H1 (cell line): ENCODE measurements around the gene UBE4B. TPM values are rescaled to one million over a fixed set of nuclear protein-coding genes. Genes with fewer than 3 reads are reported as not detected.

Source experiments
- CTCF ChIA-PET: fragments of 300-600 bp; sonication (Branson Sonifier 250); formaldehyde crosslinking; loops from one replicate; lab custom pipeline; 2021; ENCODE audit not compliant: partially characterized antibody; lab: Charles Lee
- POLR2A ChIA-PET: fragments of 300-600 bp; sonication (Branson Sonifier 250); formaldehyde crosslinking; loops from one replicate; lab custom pipeline; 2021; ENCODE audit warnings: inconsistent platforms; ENCODE audit not compliant: partially characterized antibody; lab: Charles Lee
- DNase-seq, 2 experiments: peaks; one replicate each; pipeline versions ENCODE4 v3.0.0 to v3.0.0-alpha.2; 2010 to 2022; ENCODE audit warnings: low spot score in 2 of 2, low read depth in 1 of 2, mixed read lengths in 1 of 2
- FAIRE-seq: peaks from 2 replicates; lab custom pipeline; 2011; peaks lifted over from hg19 to GRCh38; lab: Jason Lieb, UNC
- H2AFZ ChIP-seq: 2 replicates; pipeline ENCODE4 v1.8.1; 2012; ENCODE audit warnings: low read length, inconsistent platforms
- H2AK5ac ChIP-seq: 2 replicates; pipeline ENCODE4 v1.6.1; 2013; ENCODE audit warnings: low read depth, low read length
- H2BK120ac ChIP-seq: replicated peaks from 2 replicates; pipeline ENCODE3; 2013; ENCODE audit warnings: low read depth, low read length, inconsistent platforms
- H2BK12ac ChIP-seq: 2 replicates; pipeline ENCODE4 v1.6.1; 2013; ENCODE audit warnings: low read depth, low read length
- H2BK15ac ChIP-seq: 2 replicates; pipeline ENCODE4 v1.6.1; 2013; ENCODE audit warnings: low read length
- H2BK20ac ChIP-seq: 2 replicates; pipeline ENCODE4 v1.6.1; 2013; ENCODE audit warnings: low read length
- H2BK5ac ChIP-seq: 2 replicates; pipeline ENCODE4 v1.6.1; 2013; ENCODE audit warnings: low read depth, low read length
- H3K14ac ChIP-seq: 2 replicates; pipeline ENCODE4 v1.6.1; 2013; ENCODE audit warnings: inconsistent platforms; ENCODE audit not compliant: insufficient read length
- H3K18ac ChIP-seq: 2 replicates; pipeline ENCODE4 v1.6.1; 2013; ENCODE audit warnings: low read length; ENCODE audit errors: extremely low read depth
- H3K23ac ChIP-seq: 2 replicates; pipeline ENCODE4 v1.6.1; 2013; ENCODE audit warnings: inconsistent platforms; ENCODE audit not compliant: insufficient read length
- H3K23me2 ChIP-seq: 2 replicates; pipeline ENCODE4 v1.6.1; 2013; ENCODE audit warnings: low read depth, low read length
- H3K27ac ChIP-seq: 2 replicates; pipeline ENCODE4 v1.6.1; 2011; ENCODE audit warnings: low read depth, low read length, inconsistent platforms
- H3K27me3 ChIP-seq, 4 experiments: replicated peaks in 1 of 4; 1 replicate in 1 of 4; 2 replicates in 3 of 4; pipeline versions ENCODE4 v1.6.1 to v1.8.1; 2011 to 2013; ENCODE audit warnings: low read length in 3 of 4, mild to moderate bottlenecking in 3 of 4, inconsistent platforms in 2 of 4, mixed read lengths in 2 of 4, moderate library complexity in 1 of 4; ENCODE audit not compliant: control insufficient read depth in 3 of 4, insufficient read depth in 3 of 4; ENCODE audit errors: extremely low read depth in 1 of 4
- H3K36me3 ChIP-seq, 4 experiments: 2 replicates each; pipeline versions ENCODE4 v1.6.1 to v1.8.1; 2011 to 2013; ENCODE audit warnings: mild to moderate bottlenecking in 4 of 4, low read length in 3 of 4, moderate library complexity in 2 of 4, control low read depth in 1 of 4, inconsistent platforms in 1 of 4; ENCODE audit not compliant: insufficient read depth in 4 of 4, control insufficient read depth in 2 of 4
- H3K4ac ChIP-seq: replicated peaks from 2 replicates; pipeline ENCODE3; 2013; ENCODE audit warnings: low read length, low read depth, mixed read lengths, inconsistent platforms; ENCODE audit not compliant: insufficient read length
- H3K4me1 ChIP-seq, 4 experiments: replicated peaks in 1 of 4; 1 replicate in 1 of 4; 2 replicates in 3 of 4; pipeline versions ENCODE4 v1.6.1 to v1.8.1; 2011 to 2013; ENCODE audit warnings: low read length in 3 of 4, inconsistent platforms in 2 of 4, mixed read lengths in 1 of 4; ENCODE audit not compliant: insufficient read depth in 4 of 4, control insufficient read depth in 3 of 4
- H3K4me2 ChIP-seq, 2 experiments: 2 replicates each; pipeline versions ENCODE4 v1.6.1 to v1.8.1; 2011 to 2013; ENCODE audit warnings: low read depth in 2 of 2, low read length in 2 of 2, control low read depth in 1 of 2, inconsistent platforms in 1 of 2, mild to moderate bottlenecking in 1 of 2; ENCODE audit not compliant: insufficient read depth in 1 of 2
- H3K4me3 ChIP-seq, 4 experiments: fragments of 200-600, 300-600 bp in 1 of 4; sonication (generic), shearing (Covaris generic), sonication (Bioruptor Twin) in 1 of 4; 2 replicates each; pipeline versions ENCODE4 v1.5.1 to v1.8.1; 2011 to 2016; ENCODE audit warnings: low read length in 4 of 4, low read depth in 3 of 4, control low read depth in 2 of 4, inconsistent platforms in 2 of 4, mild to moderate bottlenecking in 2 of 4, mixed read lengths in 1 of 4, moderate library complexity in 1 of 4; ENCODE audit not compliant: insufficient read depth in 2 of 4; ENCODE audit errors: extremely low read depth in 1 of 4
- H3K56ac ChIP-seq: replicated peaks from 2 replicates; pipeline ENCODE3; 2013; ENCODE audit warnings: low read depth, mild to moderate bottlenecking, mixed read lengths, low read length, inconsistent platforms; ENCODE audit not compliant: insufficient read length
- H3K79me1 ChIP-seq: 2 replicates; pipeline ENCODE4 v1.6.1; 2013; ENCODE audit warnings: low read depth, low read length, control low read depth
- H3K79me2 ChIP-seq, 2 experiments: 2 replicates each; pipeline versions ENCODE4 v1.6.1 to v1.8.1; 2012 to 2013; ENCODE audit warnings: low read length in 2 of 2, mild to moderate bottlenecking in 2 of 2, inconsistent platforms in 1 of 2; ENCODE audit not compliant: insufficient read depth in 2 of 2, control insufficient read depth in 1 of 2
- H3K9ac ChIP-seq, 4 experiments: replicated peaks in 1 of 4; 1 replicate in 1 of 4; 2 replicates in 3 of 4; pipeline versions ENCODE4 v1.6.1 to v1.8.1; 2011 to 2013; ENCODE audit warnings: low read depth in 3 of 4, low read length in 3 of 4, control low read depth in 2 of 4, mild to moderate bottlenecking in 2 of 4, moderate library complexity in 2 of 4, inconsistent platforms in 1 of 4; ENCODE audit errors: extremely low read depth in 1 of 4
- H3K9me3 ChIP-seq, 2 experiments: 2 replicates each; pipeline versions ENCODE4 v1.6.1 to v1.8.1; 2012 to 2013; ENCODE audit warnings: mild to moderate bottlenecking in 2 of 2, moderate library complexity in 2 of 2, control low read depth in 1 of 2, inconsistent platforms in 1 of 2, low read depth in 1 of 2, low read length in 1 of 2, mixed read lengths in 1 of 2; ENCODE audit not compliant: insufficient read depth in 2 of 2
- H4K20me1 ChIP-seq, 2 experiments: replicated peaks in 1 of 2; 2 replicates each; pipeline versions ENCODE3 to v1.8.1; 2011 to 2013; ENCODE audit warnings: inconsistent platforms in 2 of 2, low read length in 2 of 2, mild to moderate bottlenecking in 1 of 2; ENCODE audit not compliant: insufficient read depth in 2 of 2, control insufficient read depth in 1 of 2
- H4K5ac ChIP-seq: 2 replicates; pipeline ENCODE4 v1.6.1; 2013; ENCODE audit warnings: low read length, low read depth, mixed read lengths, inconsistent platforms; ENCODE audit not compliant: insufficient read length
- H4K8ac ChIP-seq: 2 replicates; pipeline ENCODE4 v1.8.0; 2013; ENCODE audit warnings: mild to moderate bottlenecking, moderate library complexity, low read length, inconsistent platforms; ENCODE audit not compliant: insufficient read depth; ENCODE audit errors: extremely low read depth
- H4K91ac ChIP-seq: replicated peaks from 2 replicates; pipeline ENCODE3; 2013; ENCODE audit warnings: low read length, mixed read lengths, inconsistent platforms; ENCODE audit not compliant: insufficient read length
- EZH2 ChIP-seq: fragments of 200-600 bp; sonication (generic); IDR thresholded peaks from 2 replicates; pipeline ENCODE4 v1.7.1; 2012; ENCODE audit warnings: low read depth, mild to moderate bottlenecking, moderate library complexity, low read length, inconsistent platforms; ENCODE audit not compliant: severe bottlenecking
- JUND ChIP-seq: IDR thresholded peaks from 2 replicates; pipeline ENCODE4 v1.6.1; 2011; ENCODE audit warnings: mild to moderate bottlenecking, improper control_type of control experiment, low read length
- SP2 ChIP-seq: IDR thresholded peaks from 2 replicates; pipeline ENCODE4 v1.6.1; 2012; ENCODE audit warnings: mild to moderate bottlenecking, low read length, inconsistent platforms
- SUZ12 ChIP-seq: fragments of 200-600 bp; sonication (generic); IDR thresholded peaks from 2 replicates; pipeline ENCODE4 v1.6.1; 2012; ENCODE audit warnings: mild to moderate bottlenecking, inconsistent platforms, low read length, moderate library complexity, mixed read lengths
- ZNF274 ChIP-seq: IDR thresholded peaks from 2 replicates; pipeline ENCODE4 v1.7.0; 2012; ENCODE audit warnings: low read length, borderline replicate concordance; ENCODE audit errors: extremely low read depth
- WGBS, 2 experiments: shearing (Covaris generic) in 1 of 2; methylation state at CpG; one replicate each; pipeline versions ENCODE4 v1.1.6 to v1.1.7; 2013 to 2015; ENCODE audit warnings: low lambda C conversion rate in 2 of 2, mixed read lengths in 2 of 2, inconsistent platforms in 1 of 2, low coverage in 1 of 2, missing lambda C conversion rate in 1 of 2; ENCODE audit not compliant: insufficient replicate concordance in 2 of 2, insufficient coverage in 1 of 2, insufficient read length in 1 of 2; ENCODE audit errors: extremely low coverage in 1 of 2, missing lambda C conversion rate in 1 of 2; 5-methylcytosine and 5-hydroxymethylcytosine counted together
- polyA plus RNA-seq, 7 experiments: library from polyadenylated mRNA; depleted of rRNA in 3 of 7; stranded (reverse) in 5 of 7; unstranded in 2 of 7; fragments of >200 nt in 5 of 7; fragments of 200-250 nt in 2 of 7; gene quantifications; 1 replicate in 5 of 7; 2 replicates in 1 of 7; 4 replicates in 1 of 7; pipeline versions ENCODE4 v1.2.1 to v1.2.3, GENCODE V29; 2011 to 2013; ENCODE audit warnings: missing spikeins in 2 of 7, mixed read lengths in 2 of 7
- total RNA-seq: library from RNA; stranded (reverse); fragmentation: NEBNext Ultra II Directional; extraction: Animal tissue kit (Norgen Biotek cat#: 25700); gene quantifications from 2 replicates; pipeline ENCODE4 v1.2.1, GENCODE V29; 2021
- TF ChIP-seq, protein P1 (sequence below): IDR thresholded peaks from 2 replicates; pipeline ENCODE4 v1.6.1; 2012; ENCODE audit warnings: inconsistent platforms

UBE4B gene
- total and polyA plus RNA-seq, 2 of the 8 experiments (the other 6 are each of a cell fraction or from before 2014, with no cell fraction given): 24.5 to 90.1 TPM

DNA sequence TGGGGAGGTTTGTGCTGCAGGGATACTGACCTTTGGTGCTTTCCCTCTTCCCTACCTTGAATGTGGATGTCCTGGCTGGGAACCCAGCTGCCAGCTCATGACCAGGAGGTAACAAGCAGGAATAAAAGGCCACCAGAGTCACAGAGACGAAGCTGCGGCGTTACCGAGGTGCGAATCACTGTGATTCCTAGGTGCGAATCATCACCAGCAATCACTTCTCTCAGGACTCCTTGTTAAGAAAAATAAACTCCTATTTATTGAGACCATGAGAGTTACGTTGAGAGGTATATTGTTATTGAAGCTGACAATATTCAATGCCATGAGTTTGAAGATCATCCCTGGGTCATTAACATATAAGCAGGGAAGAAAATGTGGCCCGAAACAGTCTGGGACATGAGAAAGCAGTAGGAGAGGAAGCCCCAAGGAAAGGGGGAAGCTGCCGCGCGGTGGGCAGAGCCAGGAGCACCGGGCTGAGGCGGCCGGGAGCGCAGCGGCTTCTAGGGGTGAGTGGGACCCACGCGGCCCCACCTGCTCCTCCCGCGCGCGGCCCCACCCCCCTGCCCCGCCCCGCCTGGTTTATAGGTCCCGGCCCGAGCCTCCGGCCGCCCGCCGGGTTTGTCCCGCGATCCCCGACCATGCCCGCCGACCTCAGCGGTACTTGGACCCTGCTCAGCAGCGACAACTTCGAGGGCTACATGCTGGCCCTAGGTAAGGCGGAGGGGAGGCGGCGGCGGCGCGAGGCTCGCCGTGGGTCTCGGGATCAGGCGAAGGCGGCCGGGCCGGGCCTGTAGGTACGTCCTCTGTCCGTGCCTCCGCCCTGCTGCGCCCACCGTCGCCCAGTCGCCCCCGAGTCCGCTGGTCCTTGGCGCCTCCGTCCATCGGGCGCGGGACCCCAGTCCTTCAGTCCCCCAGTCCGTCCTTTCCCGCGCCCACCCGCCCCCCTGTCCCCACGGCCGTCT, 35.9 kb upstream of the UBE4B start, which contains the start of gene RBP7:
Gene RBP7 (plus strand): TSS at position 605 of the 959 bp plus-strand sequence. CDS start 31 bp downstream, at position 636.
- no peak within 1 kb of the TSS for H2BK20ac ChIP-seq
- no peak within 1 kb of the TSS for H3K4ac ChIP-seq
- no peak within 1 kb of the TSS for H3K56ac ChIP-seq
- no peaks in the 10 kb centered on the region for H3K36me3 ChIP-seq
- POLR2A ChIA-PET: no interaction called here
- H3K23ac ChIP-seq: no peak within 1 kb of the TSS
- FAIRE-seq (no peak), DNase-seq (peak; percentile 9 to 72)
- no peak within 1 kb of the TSS for H2BK5ac ChIP-seq
- H3K9me3 ChIP-seq: no peaks in the 10 kb centered on the region
- peak within 1 kb of the TSS; percentile 38 to 66 (median 46) for H3K4me3 ChIP-seq
- no peaks in the 10 kb centered on the region for H3K79me1 ChIP-seq
- no peak within 1 kb of the TSS for H2AK5ac ChIP-seq
- H3K18ac ChIP-seq: no peak within 1 kb of the TSS; the same call in none of the 2 replicates
- CTCF ChIA-PET: interaction anchor here (0.8 to 1.1 kb wide), 3 partner anchors 15 to 36 kb away, joined by 3 read pairs; partner anchors contain the start of gene UBE4B
- peaks cover 0 to 6% (median 1%) of the 10 kb centered on the region in 4 experiments; a peak in 3 of 7 replicates for H3K4me1 ChIP-seq
- peak within 1 kb of the TSS; percentile 57 to 89 for H3K4me2 ChIP-seq
- no peak within 1 kb of the TSS for H4K5ac ChIP-seq
- H3K14ac ChIP-seq: no peak within 1 kb of the TSS
- H2AFZ ChIP-seq: peak within 1 kb of the TSS; percentile 81
- no peak within 1 kb of the TSS; the same call in 1 of the 2 replicates for H2BK15ac ChIP-seq
- no peaks in the 10 kb centered on the region for H4K20me1 ChIP-seq
- 14% methylated on average over 38 of the region's 71 CpGs; no CpG with 5 or more reads in 1 of the 2 experiments for WGBS, 2 experiments
- H3K79me2 ChIP-seq: no peaks in the 10 kb centered on the region
- no peak within 1 kb of the TSS for H2BK120ac ChIP-seq
- peak within 1 kb of the TSS in 2 of 4 experiments; percentile 41 to 64; a peak in 3 of 7 replicates for H3K9ac ChIP-seq
- 0 out of 2 replicates have a peak within 1 kb of the TSS, but pooled peaks have one; percentile 17 for H2BK12ac ChIP-seq
- H3K27ac ChIP-seq: no peak within 1 kb of the TSS
- H4K8ac ChIP-seq: peak within 1 kb of the TSS; percentile 25; the same call in 1 of the 2 replicates
- no peak within 1 kb of the TSS for H4K91ac ChIP-seq
- H3K27me3 ChIP-seq: peaks cover 10 to 29% (median 26%) of the 10 kb centered on the region in 4 experiments
- peaks cover 6% of the 10 kb centered on the region; the same call in 1 of the 2 replicates for H3K23me2 ChIP-seq
- no peak for TF ChIP-seq JUND
- peak; percentile 66 for TF ChIP-seq SUZ12
- no peak for TF ChIP-seq SP2
- no peak for TF ChIP-seq ZNF274
- TF ChIP-seq EZH2: peak; percentile 61
- TF ChIP-seq, protein P1, sequence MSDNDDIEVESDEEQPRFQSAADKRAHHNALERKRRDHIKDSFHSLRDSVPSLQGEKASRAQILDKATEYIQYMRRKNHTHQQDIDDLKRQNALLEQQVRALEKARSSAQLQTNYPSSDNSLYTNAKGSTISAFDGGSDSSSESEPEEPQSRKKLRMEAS: peak; percentile 32
